Putamen (tissue), 1 donor: ENCODE results near the gene RRAS2.
"Not testable (repeated sequence)": the region's sequence is repeated elsewhere in the genome, so short reads cannot be mapped to it uniquely, and the experiment has no call there.

ENCODE experiments used
- DNase-seq: peaks from one replicate; pipeline ENCODE4 v3.0.0-alpha.2; 2016; ENCODE audit warnings: low spot score

Gene RRAS2

DNA sequence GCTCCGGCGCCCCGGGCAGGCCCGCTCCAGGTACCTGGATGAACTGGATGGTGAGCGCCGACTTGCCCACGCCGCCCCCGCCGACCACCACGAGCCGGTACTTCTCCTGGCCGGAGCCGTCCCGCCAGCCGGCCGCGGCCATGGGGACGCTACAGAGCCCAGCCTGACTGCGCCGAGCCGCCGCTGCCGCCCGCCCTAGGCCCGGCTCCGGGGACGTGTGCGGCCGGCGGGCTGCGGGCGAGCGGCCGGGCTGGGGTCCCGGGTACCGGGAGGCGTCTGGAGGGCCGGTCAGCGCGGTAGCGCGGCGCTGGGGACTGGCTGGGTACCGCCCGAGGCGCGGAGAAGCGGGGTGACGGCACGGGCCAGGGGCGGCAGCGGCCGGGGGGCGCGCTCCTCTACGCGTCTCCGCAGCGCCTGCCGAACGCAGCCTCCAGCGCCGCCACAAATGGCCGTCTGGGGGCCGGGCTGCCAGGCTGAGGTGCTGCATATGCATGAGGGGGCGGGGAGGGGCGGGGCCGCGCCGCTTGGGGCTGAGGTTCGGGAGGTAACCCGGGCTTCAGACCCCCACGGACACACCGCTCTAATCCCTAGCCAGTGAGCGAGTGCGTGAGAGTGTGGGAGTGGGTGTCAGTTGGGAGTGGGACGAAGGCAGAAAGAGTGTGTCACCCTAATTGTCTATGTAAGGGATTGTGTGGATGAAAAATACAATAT is at the start of gene RRAS2:
Gene RRAS2 (minus strand): TSS at position 455 of the 711 bp plus-strand sequence. CDS start 313 bp downstream, at position 142.
- DNase-seq, result peak; percentile 67

GRCh38 chr11:14408612-14409011 is 49.6 kb upstream of the RRAS2 start:
- no peak for DNase-seq

DNA sequence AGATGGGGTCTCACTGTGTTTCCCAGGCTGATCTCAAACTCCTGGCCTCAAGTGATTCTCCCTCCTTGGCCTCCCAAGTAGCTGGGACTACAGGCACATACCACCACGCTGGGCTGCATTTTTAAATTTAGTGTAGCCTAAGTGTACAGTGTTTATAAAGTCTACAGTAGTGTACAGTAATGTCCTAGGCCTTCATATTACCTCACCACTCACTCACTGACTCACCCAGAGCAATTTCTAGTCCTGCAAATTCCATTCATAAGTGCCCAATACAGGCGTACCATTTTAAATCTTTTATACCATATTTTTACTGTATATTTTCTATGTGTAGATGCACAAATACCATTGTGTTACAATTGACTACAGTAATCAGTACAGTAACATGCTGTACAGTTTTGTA is 47.1 kb upstream of the RRAS2 start:
- DNase-seq, result not testable (repeated sequence)

DNA sequence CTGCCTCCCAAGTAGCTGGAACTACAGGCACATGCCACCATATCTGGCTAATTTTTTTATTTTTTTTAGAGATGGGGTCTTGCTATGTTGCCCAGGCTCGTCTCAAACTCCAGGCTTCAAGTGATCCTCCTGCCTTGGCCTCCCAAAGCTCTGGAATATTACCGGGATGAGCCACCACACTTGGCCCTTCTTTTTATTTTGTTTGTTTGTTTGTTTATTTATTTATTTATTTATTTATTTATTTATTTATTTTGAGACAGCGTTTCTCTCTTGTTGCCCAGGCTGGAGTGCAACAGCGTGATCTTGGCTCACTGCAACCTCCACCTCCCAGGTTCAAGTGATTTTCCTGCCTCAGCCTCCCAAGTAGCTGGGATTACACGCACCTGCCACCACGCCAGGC is 44.5 kb upstream of the RRAS2 start:
- DNase-seq, result not testable (repeated sequence)

DNA sequence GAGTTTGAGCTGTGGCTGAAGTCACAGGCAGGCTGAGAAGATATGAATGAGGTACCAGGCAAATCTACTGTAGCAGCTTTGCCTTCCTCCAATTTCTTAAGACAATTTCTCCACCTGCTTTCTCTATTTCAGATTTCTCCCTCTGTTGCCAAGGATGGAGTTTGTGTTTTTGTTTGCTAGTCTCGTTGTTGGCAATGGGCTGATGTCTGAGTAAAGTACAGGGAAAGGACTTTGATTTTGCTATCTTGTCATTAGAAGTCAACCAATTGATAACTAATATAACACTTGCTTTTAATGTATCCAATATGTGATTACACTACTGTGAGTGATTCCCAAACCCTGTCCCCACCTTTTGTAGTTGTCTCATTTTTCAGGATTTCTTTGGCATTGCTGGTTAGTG is 40.1 kb upstream of the RRAS2 start:
- DNase-seq, result no peak

DNA sequence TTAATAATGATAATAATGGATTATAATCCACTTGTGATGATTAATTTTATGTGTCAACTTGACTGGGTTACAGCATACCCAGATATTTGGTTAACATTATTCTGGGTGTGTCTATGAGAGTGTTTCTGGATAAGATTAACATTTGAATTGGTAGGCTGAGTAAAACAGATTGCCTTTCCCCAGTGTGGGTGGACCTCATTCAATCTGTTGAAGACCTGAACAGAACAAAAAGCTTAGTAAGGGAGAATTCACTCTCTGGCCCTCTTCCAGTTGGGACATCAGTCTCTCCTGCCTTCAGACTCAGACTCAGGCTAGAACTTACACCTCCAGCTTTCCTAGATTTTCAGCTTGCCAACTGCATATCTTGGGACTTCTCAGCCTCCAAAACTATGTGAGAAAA is 37.3 kb upstream of the RRAS2 start:
- no peak for DNase-seq

DNA sequence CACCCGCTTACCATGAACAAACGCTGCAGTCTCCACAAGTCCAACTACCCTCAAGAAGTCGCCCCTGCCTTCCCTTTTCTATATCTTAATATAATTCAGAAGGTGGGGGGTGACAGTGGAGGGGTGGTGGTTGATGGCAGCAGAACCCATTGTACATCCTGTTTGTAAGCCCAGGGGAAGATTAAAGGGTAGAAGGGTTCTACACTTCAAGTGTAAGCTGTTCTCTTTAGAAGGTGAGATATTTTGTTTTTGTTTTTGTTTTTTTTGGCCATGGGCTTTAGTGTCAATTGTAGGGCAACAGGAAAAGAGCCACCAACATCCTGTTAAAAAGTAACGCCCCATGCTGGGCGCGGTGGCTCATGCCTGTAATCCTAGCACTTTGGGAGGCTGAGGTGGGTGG is 34.9 kb upstream of the RRAS2 start:
- no peak for DNase-seq

GRCh38 chr11:14393129-14393528 is 34.1 kb upstream of the RRAS2 start:
- DNase-seq, result no peak

DNA sequence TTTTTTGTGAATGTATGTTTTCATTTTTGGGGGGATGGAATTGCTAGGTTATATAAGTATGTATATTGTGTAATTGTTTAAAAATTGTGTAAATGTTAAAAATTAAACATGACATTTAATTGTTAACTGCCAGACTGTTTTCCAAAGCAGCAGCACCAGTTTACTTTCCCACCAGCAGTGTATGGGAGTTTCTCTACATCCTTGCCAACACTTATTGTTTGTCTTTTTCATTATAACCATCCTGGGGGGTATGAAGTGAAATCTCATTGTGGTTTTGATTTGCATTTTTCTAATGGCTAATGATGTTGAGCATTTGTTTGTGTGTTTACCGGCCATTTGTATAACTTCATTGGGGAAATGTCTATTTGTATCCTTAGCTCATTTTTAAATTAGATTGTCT is 31.7 kb upstream of the RRAS2 start:
- DNase-seq, result no peak

- DNase-seq, result no peak
Observed at GRCh38 chr11:14388352-14388751, 29.4 kb upstream of the RRAS2 start.

- DNase-seq, result peak; percentile 85
Observed at GRCh38 chr11:14386895-14387480, 28.0 kb upstream of the RRAS2 start.

GRCh38 chr11:14386081-14386480 is 27.1 kb upstream of the RRAS2 start:
- DNase-seq, result no peak

- DNase-seq, result no peak
Observed at GRCh38 chr11:14384338-14384737, 25.4 kb upstream of the RRAS2 start.

- no peak for DNase-seq
Observed at GRCh38 chr11:14381968-14382367, 23.0 kb upstream of the RRAS2 start.

GRCh38 chr11:14380947-14381561 is 22.1 kb upstream of the RRAS2 start:
- DNase-seq, result peak; percentile 47

DNA sequence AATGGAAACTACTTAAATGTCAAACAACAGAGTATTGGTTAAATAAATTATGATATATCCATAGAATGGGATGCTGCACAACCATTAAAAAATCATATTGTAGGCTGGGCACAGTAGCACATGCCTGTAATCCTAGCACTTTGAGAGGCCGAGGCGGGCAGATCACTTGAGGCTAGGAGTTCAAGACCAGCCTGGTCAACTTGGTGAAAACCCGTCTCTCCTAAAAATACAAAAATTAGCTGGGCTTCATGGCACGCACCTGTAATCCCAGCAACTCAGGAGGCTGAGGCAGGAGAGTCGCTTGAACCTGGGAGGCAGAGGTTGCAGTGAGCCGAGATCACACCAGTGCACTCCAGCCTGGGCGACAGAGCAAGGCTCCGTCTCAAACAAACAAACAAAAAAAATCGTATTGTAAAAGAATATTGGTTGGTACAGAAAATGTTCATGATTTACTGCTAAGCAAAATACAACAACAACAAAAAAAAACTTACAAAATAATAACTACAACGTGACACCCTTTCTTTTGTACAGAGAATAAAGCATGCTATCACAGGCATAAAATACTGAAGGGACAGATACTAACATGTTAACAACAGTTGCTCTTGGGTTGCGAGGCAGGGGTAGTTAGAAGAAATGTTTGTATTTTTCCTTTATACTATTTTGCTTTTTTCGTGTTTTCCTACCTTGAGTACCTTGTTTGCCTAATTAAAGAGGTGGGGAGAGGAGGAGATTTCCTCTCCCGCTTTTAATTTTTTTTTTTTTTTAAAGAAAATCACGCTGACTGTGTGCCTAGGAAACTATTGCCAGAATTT is 21.3 kb upstream of the RRAS2 start:
- no peak for DNase-seq

- DNase-seq, result no peak
Observed at GRCh38 chr11:14378171-14378570, 19.2 kb upstream of the RRAS2 start.

GRCh38 chr11:14376920-14377319 is 17.9 kb upstream of the RRAS2 start:
- DNase-seq, result no peak

GRCh38 chr11:14374922-14375830 is 16.2 kb upstream of the RRAS2 start:
- no peak for DNase-seq

- no peak for DNase-seq
Observed at GRCh38 chr11:14373941-14374646, 15.1 kb upstream of the RRAS2 start.

DNA sequence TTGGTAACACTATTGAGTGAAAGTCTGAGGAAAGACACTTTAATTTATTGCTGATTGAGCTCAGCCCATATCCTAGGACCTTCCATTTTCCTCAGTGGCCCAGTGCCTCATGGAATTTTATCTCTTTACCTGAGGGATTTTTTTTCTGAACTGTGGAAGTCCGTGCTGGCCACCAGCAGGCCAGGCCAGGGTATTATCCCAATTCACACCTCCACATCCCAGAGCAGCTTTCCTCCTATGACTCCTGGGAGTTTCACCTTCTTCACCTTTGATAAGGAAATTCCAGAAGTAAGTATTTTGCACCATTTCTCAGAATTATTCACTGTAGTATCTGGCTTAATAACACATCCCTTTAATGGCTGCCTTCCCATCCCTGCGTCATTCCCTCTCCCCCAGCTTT is 13.0 kb upstream of the RRAS2 start:
- no peak for DNase-seq
